K562 (cell line): ENCODE data around the gene RANGAP1. TPM values are rescaled to one million over a fixed set of nuclear protein-coding genes. Genes with fewer than 3 reads are reported as not detected.

Experiments used
- GABPB2 ChIP-seq: fragments of 250-450 bp; sonication (Bioruptor Pico); conservative IDR thresholded peaks from 2 replicates; pipeline ENCODE4 v1.5.1; 2021; ENCODE audit warnings: mild to moderate bottlenecking
- L3MBTL2 ChIP-seq: fragments of 450-650 bp; IDR thresholded peaks from 2 replicates; pipeline ENCODE4 v1.6.1; 2016; ENCODE audit warnings: mild to moderate bottlenecking, moderate library complexity
- NEUROD1 ChIP-seq: fragments of 150-350 bp; IDR thresholded peaks from 2 replicates; pipeline ENCODE4 v1.6.1; 2014; ENCODE audit warnings: borderline replicate concordance, low read length, low read depth; ENCODE audit not compliant: partially characterized antibody
- NR2C1 ChIP-seq, 2 experiments: fragments of 450-650 bp; IDR thresholded peaks; 2 replicates each; pipeline ENCODE4 v1.6.1; 2017; ENCODE audit warnings: mild to moderate bottlenecking in 2 of 2, antibody characterized with exemption in 1 of 2, inconsistent platforms in 1 of 2, missing compliant biosample characterization in 1 of 2, missing genetic modification characterization in 1 of 2
- SMAD4 ChIP-seq: fragments of 250-450 bp; sonication (Bioruptor Pico); conservative IDR thresholded peaks from 2 replicates; pipeline ENCODE4 v1.8.0; 2021; ENCODE audit warnings: inconsistent platforms, mild to moderate bottlenecking, moderate library complexity
- XRCC3 ChIP-seq: fragments of 450-650 bp; IDR thresholded peaks from 2 replicates; pipeline ENCODE4 v1.6.1; 2017; ENCODE audit warnings: mild to moderate bottlenecking, moderate library complexity
- ZBTB11 ChIP-seq, 3 experiments: fragments of 200-800 bp in 1 of 3; fragments of 250-450 bp in 1 of 3; fragments of 450-650 bp in 1 of 3; sonication (Bioruptor Pico) in 1 of 3; sonication (Bioruptor generic) in 1 of 3; formaldehyde crosslinking in 1 of 3; IDR thresholded peaks; 2 replicates each; pipeline versions ENCODE4 v1.6.1 to v1.8.0; 2016 to 2022; ENCODE audit warnings: mild to moderate bottlenecking in 2 of 3, missing genetic modification characterization in 2 of 3, missing compliant biosample characterization in 1 of 3, moderate library complexity in 1 of 3
- ZNF41 ChIP-seq: fragments of 250-450 bp; sonication (Bioruptor Pico); conservative IDR thresholded peaks from 2 replicates; pipeline ENCODE4 v1.4.0; 2020; ENCODE audit warnings: mild to moderate bottlenecking
- polyA plus RNA-seq, 8 experiments: library from polyadenylated mRNA; depleted of rRNA in 4 of 8; stranded (reverse) in 5 of 8; unstranded in 3 of 8; fragments of >200 nt; fragmentation: Nextera tagmentation in 2 of 8; fragmentation: Illumina TruSeq in 1 of 8; extraction: Ambion mirVana in 2 of 8; extraction: Trizol in 1 of 8; gene quantifications; 2 replicates each; pipeline versions ENCODE4 v1.2.1 to v1.2.3, GENCODE V29; 2011 to 2014; ENCODE audit warnings: inconsistent platforms in 1 of 8, missing spikeins in 1 of 8
- total RNA-seq, 7 experiments: library from RNA; depleted of rRNA in 6 of 7; stranded (reverse); fragments of >200 nt in 6 of 7; fragmentation: Illumina TruSeq in 2 of 7; extraction: Trizol in 2 of 7; gene quantifications; 2 replicates each; pipeline versions ENCODE4 v1.2.1 to v1.2.3, GENCODE V29; 2011 to 2021; ENCODE audit warnings: low replicate concordance in 1 of 7
- TF ChIP-seq, protein P1 (sequence below): sonication (generic); formaldehyde crosslinking; IDR thresholded peaks from 2 replicates; pipeline ENCODE4 v1.8.1; 2023; ENCODE audit warnings: mild to moderate bottlenecking, missing genetic modification reagents
- TF ChIP-seq, protein P2 (sequence below): fragments of 450-650 bp; IDR thresholded peaks from 2 replicates; pipeline ENCODE4 v1.7.1; 2018; ENCODE audit warnings: mild to moderate bottlenecking, low read depth; ENCODE audit not compliant: partially characterized antibody

The RANGAP1 gene
- total and polyA plus RNA-seq, 9 of the 15 experiments (the other 6 are each of a cell fraction or from before 2014, with no cell fraction given): 2.1 to 104 (median 50.6) TPM

GRCh38 chr22:41320416-41321240 is 34.6 kb upstream of the RANGAP1 start (continued):
- TF ChIP-seq NEUROD1 (no peak), SMAD4 (CRISPR knock-in tag) (no peak), NR2C1 (IDR thresholded peaks at IDR 0.05) (no peak), NR2C1 (tag; IDR thresholded peaks at IDR 0.05) (no peak), GABPB2 (CRISPR knock-in tag) (no peak), L3MBTL2 (no peak), ZBTB11 (CRISPR knock-in tag; IDR thresholded peaks at IDR 0.05) (no peak), ZNF41 (CRISPR knock-in tag) (no peak), XRCC3 (no peak)
- TF ChIP-seq, protein P1, sequence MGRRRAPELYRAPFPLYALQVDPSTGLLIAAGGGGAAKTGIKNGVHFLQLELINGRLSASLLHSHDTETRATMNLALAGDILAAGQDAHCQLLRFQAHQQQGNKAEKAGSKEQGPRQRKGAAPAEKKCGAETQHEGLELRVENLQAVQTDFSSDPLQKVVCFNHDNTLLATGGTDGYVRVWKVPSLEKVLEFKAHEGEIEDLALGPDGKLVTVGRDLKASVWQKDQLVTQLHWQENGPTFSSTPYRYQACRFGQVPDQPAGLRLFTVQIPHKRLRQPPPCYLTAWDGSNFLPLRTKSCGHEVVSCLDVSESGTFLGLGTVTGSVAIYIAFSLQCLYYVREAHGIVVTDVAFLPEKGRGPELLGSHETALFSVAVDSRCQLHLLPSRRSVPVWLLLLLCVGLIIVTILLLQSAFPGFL (CRISPR knock-in tag): no peak
- TF ChIP-seq, protein P2, sequence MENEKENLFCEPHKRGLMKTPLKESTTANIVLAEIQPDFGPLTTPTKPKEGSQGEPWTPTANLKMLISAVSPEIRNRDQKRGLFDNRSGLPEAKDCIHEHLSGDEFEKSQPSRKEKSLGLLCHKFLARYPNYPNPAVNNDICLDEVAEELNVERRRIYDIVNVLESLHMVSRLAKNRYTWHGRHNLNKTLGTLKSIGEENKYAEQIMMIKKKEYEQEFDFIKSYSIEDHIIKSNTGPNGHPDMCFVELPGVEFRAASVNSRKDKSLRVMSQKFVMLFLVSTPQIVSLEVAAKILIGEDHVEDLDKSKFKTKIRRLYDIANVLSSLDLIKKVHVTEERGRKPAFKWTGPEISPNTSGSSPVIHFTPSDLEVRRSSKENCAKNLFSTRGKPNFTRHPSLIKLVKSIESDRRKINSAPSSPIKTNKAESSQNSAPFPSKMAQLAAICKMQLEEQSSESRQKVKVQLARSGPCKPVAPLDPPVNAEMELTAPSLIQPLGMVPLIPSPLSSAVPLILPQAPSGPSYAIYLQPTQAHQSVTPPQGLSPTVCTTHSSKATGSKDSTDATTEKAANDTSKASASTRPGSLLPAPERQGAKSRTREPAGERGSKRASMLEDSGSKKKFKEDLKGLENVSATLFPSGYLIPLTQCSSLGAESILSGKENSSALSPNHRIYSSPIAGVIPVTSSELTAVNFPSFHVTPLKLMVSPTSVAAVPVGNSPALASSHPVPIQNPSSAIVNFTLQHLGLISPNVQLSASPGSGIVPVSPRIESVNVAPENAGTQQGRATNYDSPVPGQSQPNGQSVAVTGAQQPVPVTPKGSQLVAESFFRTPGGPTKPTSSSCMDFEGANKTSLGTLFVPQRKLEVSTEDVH: no peak
